Activated T-helper 1 cell treated with anti-CD3 and anti-CD28 coated beads, Interleukin-12 subunit alpha, Interleukin-12 subunit beta, Interleukin-2, Interleukin-4 antibody, amounts not matched to agents 30 ng/mL and 10 ng/mL and 1 ng/mL, durations not matched to agents 14 hours and 24 hours and 36 hours (primary cell): ENCODE data around the gene ALPK3. TPM values are rescaled to one million over a fixed set of nuclear protein-coding genes. Genes with fewer than 3 reads are reported as not detected.

Experiments
- total RNA-seq: library from RNA; stranded (reverse); gene quantifications from 2 replicates; pipeline ENCODE4 v1.2.3, GENCODE V29; 2022

The ALPK3 gene
- total RNA-seq, 1 donor from 2014 or later = 0.10 TPM

Other genes starting within 250 kb of the ALPK3 start
- gene ZSCAN2, start 216.3 kb upstream of the ALPK3 start, total RNA-seq = 6.5 and 7.0 TPM in 2 replicates
- gene WDR73, start 163.1 kb upstream of the ALPK3 start, total RNA-seq = 27.8 and 33.5 TPM in 2 replicates
- gene NMB, start 159.2 kb upstream of the ALPK3 start, total RNA-seq = 3.0 and 3.5 TPM in 2 replicates
- gene SEC11A, start 101.2 kb upstream of the ALPK3 start, total RNA-seq = 97.3 and 105 TPM in 2 replicates
- 29.9 and 30.9 TPM in 2 replicates for gene ZNF592, start 68.8 kb upstream of the ALPK3 start, total RNA-seq
- not detected in 2 replicates for gene SLC28A1, start 67.3 kb downstream of the ALPK3 start, total RNA-seq
- 17.4 and 25.2 TPM in 2 replicates for gene PDE8A, start 164.5 kb downstream of the ALPK3 start, total RNA-seq